Measurements from ENCODE around the gene SLC25A21. TPM values are rescaled to one million over a fixed set of nuclear protein-coding genes. Genes with fewer than 3 reads are reported as not detected.

SLC25A21 gene
- total and polyA plus RNA-seq, 9 donors = 0.57 to 1.6 (median 1.1) TPM; not detected in 1

DNA sequence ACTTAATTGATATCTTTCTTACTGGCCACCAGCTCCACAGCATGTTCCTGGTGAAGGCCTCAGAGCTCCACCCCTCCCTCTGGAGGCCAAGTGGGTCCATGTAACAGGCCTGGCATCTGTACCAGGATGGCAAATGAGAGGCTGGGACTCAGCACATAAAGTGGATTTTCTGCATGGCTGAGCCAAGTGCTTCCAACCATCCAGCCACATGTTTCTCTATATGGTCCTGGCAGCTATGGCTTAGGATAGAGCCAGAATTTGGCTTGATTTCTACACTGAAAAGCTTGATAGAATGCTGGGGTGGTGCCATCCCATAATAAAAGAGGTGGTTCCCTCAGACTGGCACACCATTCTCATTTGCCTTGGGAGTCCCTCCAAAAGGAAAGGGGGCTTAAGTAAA, 416.6 kb downstream of the SLC25A21 start:
- Histone ChIP-seq H3K36me3 (no peaks in the 10 kb centered on the region), H3K4me1 (ENCODE audit: insufficient read depth) (no peaks in the 10 kb centered on the region), H3K27me3 (no peaks in the 10 kb centered on the region), H3K27ac (no peak overlapping the region), H3K9me3 (no peaks in the 10 kb centered on the region), H3K4me3 (no peak overlapping the region)
- TF ChIP-seq POLR2A (IDR thresholded peaks at IDR 0.05) (no peak), EP300 (IDR thresholded peaks at IDR 0.05) (no peak)
- TF ChIP-seq, protein P1, sequence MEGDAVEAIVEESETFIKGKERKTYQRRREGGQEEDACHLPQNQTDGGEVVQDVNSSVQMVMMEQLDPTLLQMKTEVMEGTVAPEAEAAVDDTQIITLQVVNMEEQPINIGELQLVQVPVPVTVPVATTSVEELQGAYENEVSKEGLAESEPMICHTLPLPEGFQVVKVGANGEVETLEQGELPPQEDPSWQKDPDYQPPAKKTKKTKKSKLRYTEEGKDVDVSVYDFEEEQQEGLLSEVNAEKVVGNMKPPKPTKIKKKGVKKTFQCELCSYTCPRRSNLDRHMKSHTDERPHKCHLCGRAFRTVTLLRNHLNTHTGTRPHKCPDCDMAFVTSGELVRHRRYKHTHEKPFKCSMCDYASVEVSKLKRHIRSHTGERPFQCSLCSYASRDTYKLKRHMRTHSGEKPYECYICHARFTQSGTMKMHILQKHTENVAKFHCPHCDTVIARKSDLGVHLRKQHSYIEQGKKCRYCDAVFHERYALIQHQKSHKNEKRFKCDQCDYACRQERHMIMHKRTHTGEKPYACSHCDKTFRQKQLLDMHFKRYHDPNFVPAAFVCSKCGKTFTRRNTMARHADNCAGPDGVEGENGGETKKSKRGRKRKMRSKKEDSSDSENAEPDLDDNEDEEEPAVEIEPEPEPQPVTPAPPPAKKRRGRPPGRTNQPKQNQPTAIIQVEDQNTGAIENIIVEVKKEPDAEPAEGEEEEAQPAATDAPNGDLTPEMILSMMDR (IDR thresholded peaks at IDR 0.05) = no peak
- no peak for DNase-seq
- intact Hi-C loops (cut with DNase I) = no loop called here

DNA sequence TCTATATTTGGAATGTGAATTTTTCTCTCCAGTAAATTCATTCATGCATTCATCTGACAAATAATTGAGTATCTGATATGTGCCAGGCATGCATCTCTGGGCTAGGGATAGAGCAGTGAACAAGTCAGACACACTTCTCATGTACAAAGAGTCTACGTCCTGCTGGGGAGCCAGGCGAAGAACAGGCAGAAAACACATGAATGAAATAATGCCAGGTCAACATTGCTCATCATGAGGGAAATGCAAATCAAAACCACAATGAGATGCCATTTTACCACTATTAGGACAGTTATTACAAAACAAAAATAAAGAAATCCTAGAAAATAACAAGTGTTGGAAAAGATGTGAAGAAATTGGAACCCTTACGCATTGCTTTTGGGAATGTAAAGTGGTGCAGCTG, 420.5 kb downstream of the SLC25A21 start:
- H3K4me3 ChIP-seq = no peak overlapping the region
- no peaks in the 10 kb centered on the region for H3K27me3 ChIP-seq
- H3K4me1 ChIP-seq (ENCODE audit: insufficient read depth) = no peaks in the 10 kb centered on the region
- no peak overlapping the region for H3K27ac ChIP-seq
- H3K9me3 ChIP-seq = no peaks in the 10 kb centered on the region
- WGBS, 3 donors = 93 to 96% (median 95%) methylated on average over 3 of the region's 3 CpGs
- intact Hi-C loops (cut with DNase I) = no loop called here
- no peaks in the 10 kb centered on the region for H3K36me3 ChIP-seq
- TF ChIP-seq POLR2A (IDR thresholded peaks at IDR 0.05) = no peak
- TF ChIP-seq, protein P1 (IDR thresholded peaks at IDR 0.05) = no peak
- TF ChIP-seq EP300 (IDR thresholded peaks at IDR 0.05) = no peak
- DNase-seq = no peak

DNA sequence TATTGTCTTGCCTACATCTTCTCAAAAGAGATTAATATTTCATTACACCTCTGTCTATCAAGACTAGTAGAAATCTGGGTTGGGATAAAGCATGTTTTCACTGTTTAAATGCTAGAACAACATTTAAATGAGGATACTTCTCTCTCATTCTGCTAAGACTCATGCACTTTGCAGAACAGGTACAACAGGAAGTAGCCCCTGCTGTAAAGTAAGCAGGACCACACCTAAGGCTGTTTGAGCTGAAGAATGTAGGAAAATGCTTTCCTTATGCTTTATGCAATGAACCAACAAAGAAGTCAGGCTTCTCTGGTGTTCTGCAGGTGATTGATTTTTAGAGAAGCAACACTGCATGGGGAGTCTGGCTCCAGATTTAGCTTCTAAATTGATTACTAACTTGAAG, 421.3 kb downstream of the SLC25A21 start:
- H3K27ac ChIP-seq = no peak overlapping the region

DNA sequence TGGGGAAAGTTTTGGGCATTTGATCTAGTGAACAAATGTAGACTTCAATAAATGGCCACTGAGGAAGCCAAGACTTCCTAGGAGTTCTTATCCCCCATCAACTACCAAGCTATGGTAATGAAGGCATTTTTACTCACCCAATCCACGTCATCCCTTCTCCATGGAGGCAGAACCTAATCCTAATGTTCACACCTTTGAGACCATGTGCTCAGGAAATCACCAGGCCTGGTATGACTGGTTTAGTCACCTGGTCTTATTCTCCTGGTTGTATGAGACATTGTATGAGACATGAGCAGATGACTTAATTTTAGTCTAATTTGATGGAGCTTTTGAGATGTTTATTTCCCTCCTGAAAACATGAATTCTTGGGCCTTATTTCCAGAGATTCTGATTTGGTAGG, 422.2 kb downstream of the SLC25A21 start:
- 58 to 70% (median 62%) methylated on average over 1 of the region's 1 CpG for WGBS, 3 donors
- DNase-seq = no peak
- Histone ChIP-seq H3K9me3 (no peaks in the 10 kb centered on the region), H3K27me3 (no peaks in the 10 kb centered on the region), H3K4me3 (no peak overlapping the region), H3K4me1 (ENCODE audit: insufficient read depth) (no peaks in the 10 kb centered on the region), H3K36me3 (no peaks in the 10 kb centered on the region), H3K27ac (no peak overlapping the region)
- intact Hi-C loops (cut with DNase I) = no loop called here
- TF ChIP-seq EP300 (IDR thresholded peaks at IDR 0.05) = no peak
- TF ChIP-seq POLR2A (IDR thresholded peaks at IDR 0.05) = no peak
- TF ChIP-seq, protein P1 (IDR thresholded peaks at IDR 0.05) = no peak

More for the DNA sequence above, 421.3 kb downstream of the SLC25A21 start:
- Histone ChIP-seq H3K36me3 (no peaks in the 10 kb centered on the region), H3K27me3 (no peaks in the 10 kb centered on the region), H3K4me3 (no peak overlapping the region), H3K9me3 (no peaks in the 10 kb centered on the region), H3K4me1 (ENCODE audit: insufficient read depth) (no peaks in the 10 kb centered on the region)
- DNase-seq = no peak
- TF ChIP-seq, protein P1 (IDR thresholded peaks at IDR 0.05) = no peak
- TF ChIP-seq EP300 (IDR thresholded peaks at IDR 0.05) = no peak
- no peak for TF ChIP-seq POLR2A (IDR thresholded peaks at IDR 0.05)
- intact Hi-C loops (cut with DNase I) = no loop called here

Data from ovary (tissue), 9 donors.